WTC11 (cell line): ENCODE results near the gene TNIK. TPM values are rescaled to one million over a fixed set of nuclear protein-coding genes. Genes with fewer than 3 reads are reported as not detected.

Experiments
- ATAC-seq: fragments of 200-7000 bp; cut with Tn5 transposase; 2 replicates; pipeline ENCODE4 v1.10.0; 2021; ENCODE audit warnings: mild to moderate bottlenecking, moderate library complexity
- CTCF ChIA-PET: fragments of 300-600 bp; sonication (Branson Sonifier 250); formaldehyde crosslinking; loops from one replicate; lab custom pipeline; 2021; ENCODE audit warnings: antibody characterized with exemption; lab: Charles Lee
- POLR2A ChIA-PET: fragments of 350-600 bp; sonication (Branson Sonifier 250); formaldehyde crosslinking; loops from one replicate; lab custom pipeline; 2021; ENCODE audit warnings: antibody characterized with exemption; lab: Charles Lee
- DNase-seq: peaks from one replicate; pipeline ENCODE4 v3.0.0; 2021; ENCODE audit warnings: low spot score
- H3K27ac Mint-ChIP-seq: 2 replicates; pipeline ENCODE4 v1.8.0; 2021; ENCODE audit warnings: mixed read lengths
- H3K27me3 Mint-ChIP-seq: 2 replicates; pipeline ENCODE4 v1.8.0; 2021; ENCODE audit warnings: low read depth, mild to moderate bottlenecking, moderate library complexity, mixed read lengths
- H3K36me3 Mint-ChIP-seq: 2 replicates; pipeline ENCODE4 v1.8.0; 2021; ENCODE audit warnings: mixed read lengths
- H3K4me1 Mint-ChIP-seq: 2 replicates; pipeline ENCODE4 v1.8.0; 2022; ENCODE audit warnings: mixed read lengths
- H3K4me3 Mint-ChIP-seq: 2 replicates; pipeline ENCODE4 v1.8.0; 2021; ENCODE audit warnings: mild to moderate bottlenecking, moderate library complexity, mixed read lengths
- H3K9me3 Mint-ChIP-seq: 2 replicates; pipeline ENCODE4 v1.8.0; 2021; ENCODE audit warnings: mixed read lengths
- ATF1 ChIP-seq: sonication (generic); formaldehyde crosslinking; IDR thresholded peaks from 2 replicates; pipeline ENCODE4 v1.8.1; 2023; ENCODE audit warnings: mild to moderate bottlenecking, moderate library complexity, missing genetic modification reagents
- E2F5 ChIP-seq: sonication (generic); formaldehyde crosslinking; IDR thresholded peaks from 2 replicates; pipeline ENCODE4 v1.8.1; 2022; ENCODE audit warnings: mild to moderate bottlenecking, moderate library complexity, missing genetic modification reagents
- ESRRA ChIP-seq: sonication (generic); formaldehyde crosslinking; IDR thresholded peaks from 2 replicates; pipeline ENCODE4 v1.8.1; 2022; ENCODE audit warnings: mild to moderate bottlenecking, missing genetic modification reagents, borderline replicate concordance
- ETV6 ChIP-seq: sonication (generic); formaldehyde crosslinking; IDR thresholded peaks from 2 replicates; pipeline ENCODE4 v1.8.1; 2022; ENCODE audit warnings: mild to moderate bottlenecking, missing genetic modification reagents
- FOXJ3 ChIP-seq: sonication (generic); formaldehyde crosslinking; IDR thresholded peaks from 2 replicates; pipeline ENCODE4 v1.9.0; 2021; ENCODE audit warnings: missing genetic modification reagents, mild to moderate bottlenecking, borderline replicate concordance
- FOXP1 ChIP-seq: sonication (generic); formaldehyde crosslinking; IDR thresholded peaks from 2 replicates; pipeline ENCODE4 v1.8.0; 2022; ENCODE audit warnings: missing genetic modification reagents, mild to moderate bottlenecking, moderate library complexity, borderline replicate concordance
- GRHL2 ChIP-seq: fragments of 250-450 bp; sonication (Bioruptor Pico); IDR thresholded peaks from 2 replicates; pipeline ENCODE4 v1.8.0; 2022; ENCODE audit warnings: mild to moderate bottlenecking, moderate library complexity; ENCODE audit not compliant: insufficient replicate concordance, severe bottlenecking
- HMGA2 ChIP-seq: fragments of 250-450 bp; sonication (Bioruptor Pico); IDR thresholded peaks from 2 replicates; pipeline ENCODE4 v1.4.0; 2021; ENCODE audit warnings: mild to moderate bottlenecking, moderate library complexity
- JAZF1 ChIP-seq: fragments of 250-450 bp; sonication (Bioruptor Pico); IDR thresholded peaks from 2 replicates; pipeline ENCODE4 v1.9.0; 2021; ENCODE audit warnings: moderate library complexity, mild to moderate bottlenecking, inconsistent platforms
- NFYB ChIP-seq: sonication (generic); formaldehyde crosslinking; conservative IDR thresholded peaks from 2 replicates; pipeline ENCODE4 v1.8.0; 2022; ENCODE audit warnings: low read depth, missing genetic modification reagents
- NR1H2 ChIP-seq: sonication (generic); formaldehyde crosslinking; IDR thresholded peaks from 2 replicates; pipeline ENCODE4 v1.9.0; 2021; ENCODE audit warnings: mild to moderate bottlenecking, moderate library complexity, missing genetic modification reagents
- OVOL2 ChIP-seq: fragments of 250-450 bp; sonication (Bioruptor Pico); IDR thresholded peaks from 2 replicates; pipeline ENCODE4 v1.9.0; 2021; ENCODE audit warnings: mild to moderate bottlenecking, borderline replicate concordance
- PREB ChIP-seq: sonication (generic); formaldehyde crosslinking; IDR thresholded peaks from 2 replicates; pipeline ENCODE4 v1.8.1; 2022; ENCODE audit warnings: mild to moderate bottlenecking, missing genetic modification reagents, moderate library complexity, borderline replicate concordance
- SOX15 ChIP-seq: fragments of 250-450 bp; sonication (Bioruptor Pico); IDR thresholded peaks from 2 replicates; pipeline ENCODE4 v1.9.0; 2021; ENCODE audit warnings: mild to moderate bottlenecking
- STAT6 ChIP-seq: sonication (generic); formaldehyde crosslinking; conservative IDR thresholded peaks from 2 replicates; pipeline ENCODE4 v1.8.1; 2023; ENCODE audit warnings: mild to moderate bottlenecking, low read depth, missing genetic modification reagents, moderate library complexity
- USF1 ChIP-seq: sonication (generic); formaldehyde crosslinking; IDR thresholded peaks from 2 replicates; pipeline ENCODE4 v1.8.0; 2022; ENCODE audit warnings: mild to moderate bottlenecking, missing genetic modification reagents
- ZBTB21 ChIP-seq: sonication (generic); formaldehyde crosslinking; IDR thresholded peaks from 2 replicates; pipeline ENCODE4 v1.8.1; 2023; ENCODE audit warnings: mild to moderate bottlenecking, missing genetic modification reagents, borderline replicate concordance
- ZBTB43 ChIP-seq: sonication (generic); formaldehyde crosslinking; IDR thresholded peaks from 2 replicates; pipeline ENCODE4 v1.8.1; 2023; ENCODE audit warnings: mild to moderate bottlenecking, missing genetic modification reagents
- ZNF121 ChIP-seq: sonication (generic); formaldehyde crosslinking; IDR thresholded peaks from 2 replicates; pipeline ENCODE4 v1.8.0; 2023; ENCODE audit warnings: missing genetic modification reagents
- ZNF263 ChIP-seq: sonication (generic); formaldehyde crosslinking; IDR thresholded peaks from 2 replicates; pipeline ENCODE4 v1.8.1; 2022; ENCODE audit warnings: low read depth, mild to moderate bottlenecking, moderate library complexity, missing genetic modification reagents
- ZNF396 ChIP-seq: fragments of 250-450 bp; sonication (Bioruptor Pico); IDR thresholded peaks from 2 replicates; pipeline ENCODE4 v1.8.0; 2021; ENCODE audit warnings: mild to moderate bottlenecking, moderate library complexity, borderline replicate concordance
- ZNF425 ChIP-seq: fragments of 250-450 bp; sonication (Bioruptor Pico); conservative IDR thresholded peaks from 2 replicates; pipeline ENCODE4 v1.9.0; 2021; ENCODE audit warnings: mild to moderate bottlenecking
- ZNF512 ChIP-seq: sonication (generic); formaldehyde crosslinking; IDR thresholded peaks from 2 replicates; pipeline ENCODE4 v1.8.1; 2022; ENCODE audit warnings: missing genetic modification reagents, borderline replicate concordance
- total RNA-seq: library from RNA; stranded (reverse); gene quantifications from 3 replicates; pipeline ENCODE4 v1.2.3, GENCODE V29; 2021

TNIK gene
- total RNA-seq, 1 experiment from 2014 or later, result 50.3 TPM

- no peak overlapping the region for H3K27ac Mint-ChIP-seq
- H3K27me3 Mint-ChIP-seq, result no peaks in the 10 kb centered on the region
- H3K4me1 Mint-ChIP-seq, result peaks cover 54% of the 10 kb centered on the region
- ChIA-PET POLR2A (no interaction called here), CTCF (no interaction called here)
- no peak for DNase-seq
- no peaks in the 10 kb centered on the region for H3K9me3 Mint-ChIP-seq
- H3K36me3 Mint-ChIP-seq, result no peaks in the 10 kb centered on the region
- no peak for ATAC-seq
- no peak overlapping the region for H3K4me3 Mint-ChIP-seq
- TF ChIP-seq ZBTB21 (CRISPR knock-in tag) (no peak), ZNF396 (CRISPR knock-in tag) (no peak), HMGA2 (CRISPR knock-in tag) (no peak)
- TF ChIP-seq, all 79 proteins: peak for 0
Observed at GRCh38 chr3:171410186-171410585, 50.0 kb downstream of the TNIK start.

GRCh38 chr3:171407759-171408158 lies 52.4 kb downstream of the TNIK start:
- Mint-ChIP-seq H3K36me3 (no peaks in the 10 kb centered on the region), H3K27ac (no peak overlapping the region), H3K4me3 (no peak overlapping the region), H3K4me1 (peaks cover 50% of the 10 kb centered on the region), H3K9me3 (peaks cover 3% of the 10 kb centered on the region; the same call in 1 of the 2 replicates), H3K27me3 (no peaks in the 10 kb centered on the region)
- CTCF ChIA-PET, result no interaction called here
- TF ChIP-seq USF1 (CRISPR knock-in tag) (no peak), ZNF263 (CRISPR knock-in tag) (no peak), NR1H2 (CRISPR knock-in tag) (no peak), STAT6 (no peak), ZNF121 (no peak), NFYB (CRISPR knock-in tag) (no peak), PREB (CRISPR knock-in tag) (no peak), ZBTB43 (no peak), ETV6 (CRISPR knock-in tag) (no peak), ATF1 (no peak), ESRRA (no peak), FOXP1 (no peak), OVOL2 (no peak)
- DNase-seq, result no peak
- no peak for ATAC-seq
- POLR2A ChIA-PET, result no interaction called here

- DNase-seq, result no peak
- CTCF ChIA-PET, result interaction anchor here (0.6 to 1.2 kb wide), 3 partner anchors 22 to 443 kb away, joined by 3 to 5 read pairs (median 4); no protein-coding TSS in a partner anchor
- POLR2A ChIA-PET, result interaction anchor here (0.6 kb wide), 1 partner anchor 14 kb away, joined by 4 read pairs; no protein-coding TSS in a partner anchor
- TF ChIP-seq GRHL2, result no peak
- no peak for TF ChIP-seq SOX15 (CRISPR knock-in tag)
- no peak for TF ChIP-seq ZNF512 (CRISPR knock-in tag)
- TF ChIP-seq ZNF425 (CRISPR knock-in tag), result no peak
- TF ChIP-seq JAZF1, result no peak
- no peak for TF ChIP-seq FOXJ3
- TF ChIP-seq FOXP1, result no peak
- TF ChIP-seq E2F5 (CRISPR knock-in tag), result no peak
- no peak overlapping the region for H3K4me3 Mint-ChIP-seq
- H3K27me3 Mint-ChIP-seq, result no peaks in the 10 kb centered on the region
- H3K27ac Mint-ChIP-seq, result no peak overlapping the region
- H3K9me3 Mint-ChIP-seq, result peaks cover 4% of the 10 kb centered on the region; the same call in 1 of the 2 replicates
- peaks cover 46% of the 10 kb centered on the region for H3K4me1 Mint-ChIP-seq
- H3K36me3 Mint-ChIP-seq, result no peaks in the 10 kb centered on the region
- no peak for ATAC-seq
Observed at GRCh38 chr3:171404376-171404967, 55.7 kb downstream of the TNIK start.
